Body of pancreas (tissue), 4 donors: ENCODE measurements around the gene PTPRN2.

Experiments used
- POLR2A ChIP-seq, 3 donors: fragments of 450-650 bp; IDR thresholded peaks; one replicate each; pipeline ENCODE4 v1.6.1; 2016; ENCODE audit warnings: antibody characterized with exemption in 3 of 3, mild to moderate bottlenecking in 2 of 3
- TF ChIP-seq, protein P1 (sequence below), 7 experiments: fragments of 450-650 bp in 4 of 7; fragments of 200-600 bp in 3 of 7; sonication (generic) in 3 of 7; IDR thresholded peaks; one replicate each; pipeline ENCODE4 v1.5.1; 2016 to 2019; ENCODE audit warnings: antibody characterized with exemption in 7 of 7

DNA sequence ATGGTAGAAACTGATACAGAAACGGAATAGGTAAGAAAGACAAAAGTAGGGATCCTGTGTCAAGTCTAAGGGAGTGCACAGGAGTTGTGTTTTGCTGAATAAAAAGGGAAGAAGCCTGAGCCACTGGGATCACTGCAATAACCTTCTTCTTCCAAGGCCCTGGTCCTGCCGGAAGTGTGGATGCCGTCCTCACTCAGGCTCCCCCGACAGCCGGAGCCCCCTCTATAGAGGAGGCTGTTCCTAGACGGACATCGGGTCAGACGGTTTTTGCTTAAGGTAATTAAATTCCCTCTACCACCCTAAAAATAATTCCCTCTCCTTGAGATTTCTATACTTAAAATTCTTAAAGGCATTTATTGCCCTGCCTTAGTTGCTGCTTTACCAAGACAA lies 566.9 kb downstream of the PTPRN2 start:
- TF ChIP-seq, protein P1, sequence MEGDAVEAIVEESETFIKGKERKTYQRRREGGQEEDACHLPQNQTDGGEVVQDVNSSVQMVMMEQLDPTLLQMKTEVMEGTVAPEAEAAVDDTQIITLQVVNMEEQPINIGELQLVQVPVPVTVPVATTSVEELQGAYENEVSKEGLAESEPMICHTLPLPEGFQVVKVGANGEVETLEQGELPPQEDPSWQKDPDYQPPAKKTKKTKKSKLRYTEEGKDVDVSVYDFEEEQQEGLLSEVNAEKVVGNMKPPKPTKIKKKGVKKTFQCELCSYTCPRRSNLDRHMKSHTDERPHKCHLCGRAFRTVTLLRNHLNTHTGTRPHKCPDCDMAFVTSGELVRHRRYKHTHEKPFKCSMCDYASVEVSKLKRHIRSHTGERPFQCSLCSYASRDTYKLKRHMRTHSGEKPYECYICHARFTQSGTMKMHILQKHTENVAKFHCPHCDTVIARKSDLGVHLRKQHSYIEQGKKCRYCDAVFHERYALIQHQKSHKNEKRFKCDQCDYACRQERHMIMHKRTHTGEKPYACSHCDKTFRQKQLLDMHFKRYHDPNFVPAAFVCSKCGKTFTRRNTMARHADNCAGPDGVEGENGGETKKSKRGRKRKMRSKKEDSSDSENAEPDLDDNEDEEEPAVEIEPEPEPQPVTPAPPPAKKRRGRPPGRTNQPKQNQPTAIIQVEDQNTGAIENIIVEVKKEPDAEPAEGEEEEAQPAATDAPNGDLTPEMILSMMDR (IDR thresholded peaks at IDR 0.05): no peak
- TF ChIP-seq POLR2A (IDR thresholded peaks at IDR 0.05): no peak
